Stimulated activated CD4-positive, alpha-beta T cell treated with anti-CD3 and anti-CD28 coated beads, Interleukin-1b, Interleukin-23, amount 100 ng/mL, for 24 hours (primary cell): ENCODE data around the gene C9orf85.

Experiments
- DNase-seq, 4 experiments: peaks; one replicate each; pipeline ENCODE4 v3.0.0-alpha.2; 2020; ENCODE audit warnings: low read depth in 4 of 4, low spot score in 1 of 4

The C9orf85 gene

GRCh38 chr9:71901695-71902597 is 9.5 kb upstream of the C9orf85 start:
- DNase-seq = no peak

- DNase-seq = no peak
Measured at GRCh38 chr9:71904076-71904475, 7.4 kb upstream of the C9orf85 start.

- no peak for DNase-seq
Measured at GRCh38 chr9:71908825-71909224, 2.6 kb upstream of the C9orf85 start.

GRCh38 chr9:71909887-71910649 is 1.4 kb upstream of the C9orf85 start:
- peak in 3 of 4 experiments; percentile 10 to 34 (median 20) for DNase-seq

- DNase-seq = peak in 1 of 4 experiments; percentile 2
Measured at GRCh38 chr9:71910650-71911060, 784 bp upstream of the C9orf85 start.

GRCh38 chr9:71911908-71912335 is 483 bp downstream of the C9orf85 start:
- DNase-seq = no peak

- no peak for DNase-seq
Measured at GRCh38 chr9:71915495-71915894, 4.1 kb downstream of the C9orf85 start.

GRCh38 chr9:71916834-71917534 is 5.5 kb downstream of the C9orf85 start:
- no peak for DNase-seq

- no peak for DNase-seq
Measured at GRCh38 chr9:71918419-71918818, 7.0 kb downstream of the C9orf85 start.

- DNase-seq = no peak
Measured at GRCh38 chr9:71920456-71921189, 9.2 kb downstream of the C9orf85 start.

GRCh38 chr9:71921190-71921814 is 9.9 kb downstream of the C9orf85 start:
- no peak for DNase-seq

GRCh38 chr9:71924576-71924975 is 13.1 kb downstream of the C9orf85 start:
- no peak for DNase-seq

GRCh38 chr9:71925834-71926233 is 14.4 kb downstream of the C9orf85 start:
- DNase-seq = no peak

GRCh38 chr9:71928376-71928775 is 16.9 kb downstream of the C9orf85 start:
- DNase-seq = no peak

- DNase-seq = no peak
Measured at GRCh38 chr9:71928806-71929205, 17.4 kb downstream of the C9orf85 start.

- no peak for DNase-seq
Measured at GRCh38 chr9:71929223-71929622, 17.8 kb downstream of the C9orf85 start.

GRCh38 chr9:71929791-71930440 is 18.5 kb downstream of the C9orf85 start:
- DNase-seq = no peak

- DNase-seq = no peak
Measured at GRCh38 chr9:71931166-71931565, 19.7 kb downstream of the C9orf85 start.

GRCh38 chr9:71936066-71936465 is 24.6 kb downstream of the C9orf85 start:
- DNase-seq = no peak
